HCT116 (cell line): ENCODE results near the gene ZNF548.

Source experiments
- ELF1 ChIP-seq: IDR thresholded peaks from 2 replicates; pipeline ENCODE4 v1.6.1; 2012; ENCODE audit warnings: low read depth, borderline replicate concordance
- EZH2 ChIP-seq: fragments of 200-600 bp; sonication (generic); IDR thresholded peaks from 2 replicates; pipeline ENCODE4 v1.6.1; 2017; ENCODE audit warnings: antibody characterized with exemption, mixed run types
- FOSL1 ChIP-seq: IDR thresholded peaks from 2 replicates; pipeline ENCODE4 v1.6.1; 2012; ENCODE audit warnings: low read depth
- MAX ChIP-seq: IDR thresholded peaks from 2 replicates; pipeline ENCODE4 v1.6.1; 2012
- POLR2A ChIP-seq: IDR thresholded peaks from 2 replicates; pipeline ENCODE4 v1.7.0; 2011; ENCODE audit warnings: borderline replicate concordance; ENCODE audit not compliant: insufficient read depth, insufficient read length; ENCODE audit errors: extremely low read depth
- POLR2AphosphoS5 ChIP-seq: IDR thresholded peaks from 2 replicates; pipeline ENCODE4 v1.6.1; 2011; ENCODE audit warnings: mild to moderate bottlenecking, low read depth, low read length, moderate library complexity
- RAD21 ChIP-seq: IDR thresholded peaks from 2 replicates; pipeline ENCODE4 v1.6.1; 2012; ENCODE audit warnings: low read depth, mild to moderate bottlenecking
- SIN3A ChIP-seq: IDR thresholded peaks from 2 replicates; pipeline ENCODE4 v1.6.1; 2012; ENCODE audit warnings: low read depth
- SP1 ChIP-seq: IDR thresholded peaks from 2 replicates; pipeline ENCODE4 v1.6.1; 2012; ENCODE audit warnings: low read depth
- YY1 ChIP-seq: IDR thresholded peaks from 2 replicates; pipeline ENCODE4 v1.6.1; 2011; ENCODE audit warnings: low read length, low read depth, moderate library complexity, mild to moderate bottlenecking; ENCODE audit not compliant: insufficient replicate concordance; ENCODE audit errors: extremely low read depth
- ZFX ChIP-seq: fragments of 450-650 bp; IDR thresholded peaks from 2 replicates; pipeline ENCODE4 v1.6.1; 2017
- ZNF274 ChIP-seq: fragments of 200-500 bp; sonication (Bioruptor generic); IDR thresholded peaks from 2 replicates; pipeline ENCODE4 v1.6.1; 2014; ENCODE audit warnings: mild to moderate bottlenecking, low read depth, low read length, inconsistent platforms
- TF ChIP-seq, protein P1 (sequence below), 3 experiments: fragments of 200-600 bp in 1 of 3; sonication (generic) in 1 of 3; IDR thresholded peaks in 2 of 3; conservative IDR thresholded peaks in 1 of 3; 2 replicates each; pipeline ENCODE4 v1.5.1; 2012 to 2017; ENCODE audit warnings: low read depth in 2 of 3, low read length in 2 of 3, antibody characterized with exemption in 1 of 3, borderline replicate concordance in 1 of 3, control low read depth in 1 of 3, mild to moderate bottlenecking in 1 of 3, mixed read lengths in 1 of 3, mixed run types in 1 of 3, moderate library complexity in 1 of 3; ENCODE audit not compliant: insufficient read depth in 1 of 3

GRCh38 chr19:57410877-57411671 lies 21.4 kb downstream of the ZNF548 start, which contains the start of gene ZNF17:
- TF ChIP-seq EZH2 (no peak), POLR2A (peak; percentile 46), SP1 (peak; percentile 91), POLR2AphosphoS5 (peak; percentile 68), ZFX (no peak), RAD21 (no peak), YY1 (peak; percentile 95), MAX (peak; percentile 22; the same call in 1 of the 2 replicates), FOSL1 (no peak), ZNF274 (no peak), SIN3A (no peak), ELF1 (peak; percentile 29; the same call in 1 of the 2 replicates)
- TF ChIP-seq, protein P1, sequence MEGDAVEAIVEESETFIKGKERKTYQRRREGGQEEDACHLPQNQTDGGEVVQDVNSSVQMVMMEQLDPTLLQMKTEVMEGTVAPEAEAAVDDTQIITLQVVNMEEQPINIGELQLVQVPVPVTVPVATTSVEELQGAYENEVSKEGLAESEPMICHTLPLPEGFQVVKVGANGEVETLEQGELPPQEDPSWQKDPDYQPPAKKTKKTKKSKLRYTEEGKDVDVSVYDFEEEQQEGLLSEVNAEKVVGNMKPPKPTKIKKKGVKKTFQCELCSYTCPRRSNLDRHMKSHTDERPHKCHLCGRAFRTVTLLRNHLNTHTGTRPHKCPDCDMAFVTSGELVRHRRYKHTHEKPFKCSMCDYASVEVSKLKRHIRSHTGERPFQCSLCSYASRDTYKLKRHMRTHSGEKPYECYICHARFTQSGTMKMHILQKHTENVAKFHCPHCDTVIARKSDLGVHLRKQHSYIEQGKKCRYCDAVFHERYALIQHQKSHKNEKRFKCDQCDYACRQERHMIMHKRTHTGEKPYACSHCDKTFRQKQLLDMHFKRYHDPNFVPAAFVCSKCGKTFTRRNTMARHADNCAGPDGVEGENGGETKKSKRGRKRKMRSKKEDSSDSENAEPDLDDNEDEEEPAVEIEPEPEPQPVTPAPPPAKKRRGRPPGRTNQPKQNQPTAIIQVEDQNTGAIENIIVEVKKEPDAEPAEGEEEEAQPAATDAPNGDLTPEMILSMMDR (IDR thresholded peaks at IDR 0.05 in 2 of 3, conservative IDR thresholded peaks at IDR 0.05 in 1 of 3; ENCODE audit: borderline replicate concordance in 1 of 3, insufficient read depth in 1 of 3, low read depth in 2 of 3, low read length in 2 of 3) = no peak
